Choroid plexus epithelial cell (primary cell): ENCODE results near the gene POLR3H.

Experiments used
- DNase-seq: peaks from one replicate; pipeline ENCODE4 v3.0.0-alpha.2; 2010; ENCODE audit warnings: low read depth
- H3K4me3 ChIP-seq: 2 replicates; pipeline ENCODE4 v1.5.1; 2011; ENCODE audit warnings: low read depth, mild to moderate bottlenecking, control low read depth, low read length, moderate library complexity
- CTCF ChIP-seq: conservative IDR thresholded peaks from 2 replicates; pipeline ENCODE4 v1.5.1; 2011; ENCODE audit warnings: low read depth, mild to moderate bottlenecking, control low read depth, inconsistent platforms, low read length, moderate library complexity

Gene POLR3H

GRCh38 chr22:41482319-41482935 is 61.8 kb downstream of the POLR3H start:
- no peak for TF ChIP-seq CTCF
- peak; percentile 28 for DNase-seq
- no peak overlapping the region for H3K4me3 ChIP-seq

- TF ChIP-seq CTCF, result no peak
- H3K4me3 ChIP-seq, result no peak overlapping the region
- no peak for DNase-seq
Measured at GRCh38 chr22:41481925-41482318, 62.3 kb downstream of the POLR3H start.

- DNase-seq, result no peak
- H3K4me3 ChIP-seq, result no peak overlapping the region
- TF ChIP-seq CTCF, result no peak
Measured at GRCh38 chr22:41481131-41481830, 63.0 kb downstream of the POLR3H start.

- DNase-seq, result peak; percentile 77
- no peak overlapping the region for H3K4me3 ChIP-seq
- TF ChIP-seq CTCF, result no peak
Measured at GRCh38 chr22:41480397-41480735, 63.9 kb downstream of the POLR3H start.

- H3K4me3 ChIP-seq, result no peak overlapping the region
- peak; percentile 88 for DNase-seq
- TF ChIP-seq CTCF, result peak; percentile 47
Measured at GRCh38 chr22:41479671-41480396, 64.4 kb downstream of the POLR3H start.

- DNase-seq, result peak; percentile 63
- H3K4me3 ChIP-seq, result no peak overlapping the region
- no peak for TF ChIP-seq CTCF
Measured at GRCh38 chr22:41478891-41479521, 65.3 kb downstream of the POLR3H start.
